NCI-H146 treated with DMSO at 0.1 percent for 48 hours (cell line): ENCODE results near the gene CBX4.

Experiments
- DNase-seq: peaks from one replicate; lab custom pipeline; 2025; ENCODE audit not compliant: unreplicated experiment; lab: John Stamatoyannopoulos, UW

The CBX4 gene

GRCh38 chr17:79831265-79832217, 7.7 kb downstream of the CBX4 start:
- no peak for DNase-seq

GRCh38 chr17:79830763-79831264, 8.4 kb downstream of the CBX4 start:
- DNase-seq = peak; percentile 17

- no peak for DNase-seq
Measured at GRCh38 chr17:79830303-79830702, 8.9 kb downstream of the CBX4 start.

GRCh38 chr17:79829457-79829856, 9.8 kb downstream of the CBX4 start:
- no peak for DNase-seq

- DNase-seq = no peak
Measured at GRCh38 chr17:79829004-79829403, 10.2 kb downstream of the CBX4 start.

GRCh38 chr17:79826841-79827578, 12.2 kb downstream of the CBX4 start:
- DNase-seq = no peak

GRCh38 chr17:79826204-79826680, 13.0 kb downstream of the CBX4 start:
- DNase-seq = no peak

- no peak for DNase-seq
Measured at GRCh38 chr17:79825580-79825921, 13.7 kb downstream of the CBX4 start.

- DNase-seq = no peak
Measured at GRCh38 chr17:79824893-79825579, 14.2 kb downstream of the CBX4 start.

GRCh38 chr17:79824234-79824633, 15.0 kb downstream of the CBX4 start:
- DNase-seq = no peak

GRCh38 chr17:79822583-79823124, 16.6 kb downstream of the CBX4 start:
- DNase-seq = no peak

GRCh38 chr17:79821331-79822095, 17.7 kb downstream of the CBX4 start:
- DNase-seq = peak; percentile 34

GRCh38 chr17:79820959-79821330, 18.3 kb downstream of the CBX4 start:
- DNase-seq = no peak

GRCh38 chr17:79819534-79820276, 19.5 kb downstream of the CBX4 start:
- DNase-seq = no peak

GRCh38 chr17:79819085-79819484, 20.2 kb downstream of the CBX4 start:
- no peak for DNase-seq

- no peak for DNase-seq
Measured at GRCh38 chr17:79818026-79818758, 21.0 kb downstream of the CBX4 start.

- DNase-seq = no peak
Measured at GRCh38 chr17:79815836-79816461, 23.3 kb downstream of the CBX4 start.
